Glutamatergic neuron (in vitro differentiated cells): ENCODE data around the gene CDH4. TPM values are rescaled to one million over a fixed set of nuclear protein-coding genes. Genes with fewer than 3 reads are reported as not detected.

Source experiments
- DNase-seq: peaks from one replicate; pipeline ENCODE4 v3.0.0; 2022
- H3K27ac Mint-ChIP-seq: one replicate; pipeline ENCODE4 v1.8.0; 2020; ENCODE audit warnings: mild to moderate bottlenecking, mixed read lengths, inconsistent platforms; ENCODE audit not compliant: unreplicated experiment
- H3K27me3 Mint-ChIP-seq: one replicate; pipeline ENCODE4 v1.8.0; 2020; ENCODE audit warnings: mild to moderate bottlenecking, moderate library complexity, mixed read lengths, inconsistent platforms; ENCODE audit not compliant: unreplicated experiment
- H3K36me3 Mint-ChIP-seq: one replicate; pipeline ENCODE4 v1.8.0; 2020; ENCODE audit warnings: mild to moderate bottlenecking, mixed read lengths, inconsistent platforms; ENCODE audit not compliant: unreplicated experiment
- H3K4me1 Mint-ChIP-seq: one replicate; pipeline ENCODE4 v1.8.0; 2020; ENCODE audit warnings: mild to moderate bottlenecking, low read depth, mixed read lengths, inconsistent platforms; ENCODE audit not compliant: unreplicated experiment
- H3K4me3 Mint-ChIP-seq: one replicate; pipeline ENCODE4 v1.8.0; 2020; ENCODE audit warnings: mild to moderate bottlenecking, mixed read lengths, inconsistent platforms; ENCODE audit not compliant: unreplicated experiment
- H3K9me3 Mint-ChIP-seq: one replicate; pipeline ENCODE4 v1.8.0; 2020; ENCODE audit warnings: mild to moderate bottlenecking, moderate library complexity, mixed read lengths, inconsistent platforms; ENCODE audit not compliant: unreplicated experiment
- CTCF ChIP-seq: fragments of 200-600 bp; sonication (generic); IDR thresholded peaks from one replicate; pipeline ENCODE4 v1.5.0; 2021; ENCODE audit not compliant: partially characterized antibody, unreplicated experiment
- total RNA-seq: library from RNA; stranded (reverse); fragmentation: NEBNext Ultra II Directional; extraction: Animal tissue kit (Norgen Biotek cat#: 25700); gene quantifications from one replicate; pipeline ENCODE4 v1.2.1, GENCODE V29; 2021; ENCODE audit not compliant: unreplicated experiment

Gene CDH4
- total RNA-seq, 1 donor from 2014 or later = 1.2 TPM

- Mint-ChIP-seq H3K4me3 (no peak overlapping the region), H3K36me3 (peaks cover 23% of the 10 kb centered on the region)
Measured at GRCh38 chr20:61743606-61744005, 491.5 kb downstream of the CDH4 start.

DNA sequence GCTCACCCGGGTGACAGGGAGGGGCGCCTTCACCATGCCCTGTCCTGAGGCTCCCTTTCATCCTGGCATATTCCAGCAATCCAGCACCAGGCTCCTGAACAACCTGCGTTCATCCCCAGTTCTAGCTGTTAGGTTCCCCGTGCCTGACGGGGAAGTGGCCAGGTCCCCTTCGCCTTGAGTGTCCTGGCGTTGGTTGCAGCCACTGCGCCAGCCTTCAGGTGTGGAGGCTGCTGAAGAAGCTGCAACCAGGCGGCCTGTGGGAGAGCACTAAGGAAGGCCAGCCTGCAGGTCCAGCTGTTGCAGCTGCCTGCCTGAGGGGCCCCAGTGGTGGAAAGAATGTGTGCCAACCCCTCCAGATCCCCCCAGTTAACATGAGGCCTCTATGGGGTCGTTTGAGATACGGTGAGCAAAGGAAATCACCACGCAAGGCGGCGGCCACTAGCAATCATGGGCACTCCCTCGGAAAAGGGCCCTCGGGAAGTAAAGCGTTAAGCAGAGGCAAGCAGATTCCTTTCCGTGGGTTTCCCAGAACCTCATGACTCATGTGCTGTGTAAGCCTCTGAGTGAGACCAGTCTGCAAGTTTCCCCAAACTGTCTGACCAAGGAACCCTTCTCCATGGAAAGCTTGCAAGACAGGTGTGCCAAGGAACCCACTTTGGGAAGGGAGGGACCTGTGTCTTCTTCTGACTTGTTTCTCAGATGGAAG is 492.8 kb downstream of the CDH4 start:
- no peak overlapping the region for H3K4me3 Mint-ChIP-seq
- no peak for DNase-seq
- peaks cover 4% of the 10 kb centered on the region for H3K4me1 Mint-ChIP-seq
- peaks cover 23% of the 10 kb centered on the region for H3K36me3 Mint-ChIP-seq
- peaks cover 10% of the 10 kb centered on the region for H3K9me3 Mint-ChIP-seq
- H3K27me3 Mint-ChIP-seq = peaks cover 9% of the 10 kb centered on the region
- no peak overlapping the region for H3K27ac Mint-ChIP-seq
- TF ChIP-seq CTCF = no peak

More at GRCh38 chr20:61743606-61744005, 491.5 kb downstream of the CDH4 start:
- Mint-ChIP-seq H3K9me3 (peaks cover 10% of the 10 kb centered on the region), H3K27ac (no peak overlapping the region), H3K4me1 (peaks cover 4% of the 10 kb centered on the region), H3K27me3 (peaks cover 9% of the 10 kb centered on the region)
- TF ChIP-seq CTCF = no peak
- DNase-seq = no peak

DNA sequence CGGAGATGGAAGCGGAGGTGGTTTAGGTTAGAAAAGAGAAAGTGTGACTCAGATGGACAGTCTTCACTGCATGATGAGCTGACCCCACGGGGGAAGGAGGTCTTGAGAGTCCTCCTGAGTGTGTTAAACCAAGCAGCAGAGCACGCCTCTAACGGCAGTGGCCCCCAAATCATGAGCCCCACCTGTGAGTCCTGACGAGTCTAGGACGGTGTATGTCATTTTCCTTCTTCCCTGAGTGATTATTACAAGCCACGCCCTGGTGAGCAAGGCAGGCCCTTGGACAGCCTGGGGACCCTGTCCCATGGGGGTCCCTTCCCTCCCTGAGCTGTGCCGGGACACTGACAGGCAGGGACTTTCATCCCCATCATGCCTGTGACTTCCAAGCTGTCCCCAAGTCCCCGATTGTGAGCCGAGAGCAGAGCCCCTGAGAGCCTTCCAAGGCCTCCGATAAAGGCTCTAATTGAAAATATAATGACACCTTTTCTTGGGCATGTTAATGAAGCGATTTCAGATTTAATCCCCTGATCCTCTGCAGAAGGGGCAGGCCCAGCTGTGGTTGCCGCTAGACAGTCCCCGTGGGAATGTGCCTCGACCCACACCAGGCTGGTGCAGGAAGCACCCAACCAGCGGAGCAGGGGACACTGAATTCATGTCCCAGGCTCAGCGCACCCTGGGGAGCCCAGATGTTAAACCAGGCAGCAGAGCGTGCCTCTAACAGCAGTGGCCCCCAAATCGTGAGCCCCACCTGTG is 493.5 kb downstream of the CDH4 start:
- H3K4me1 Mint-ChIP-seq = peaks cover 4% of the 10 kb centered on the region
- no peak for TF ChIP-seq CTCF
- DNase-seq = no peak
- H3K9me3 Mint-ChIP-seq = peaks cover 11% of the 10 kb centered on the region
- H3K4me3 Mint-ChIP-seq = no peak overlapping the region
- H3K36me3 Mint-ChIP-seq = peaks cover 28% of the 10 kb centered on the region
- H3K27me3 Mint-ChIP-seq = peaks cover 9% of the 10 kb centered on the region
- H3K27ac Mint-ChIP-seq = no peak overlapping the region

GRCh38 chr20:61746147-61746646 is 494.1 kb downstream of the CDH4 start:
- Mint-ChIP-seq H3K4me3 (no peak overlapping the region), H3K27me3 (peaks cover 9% of the 10 kb centered on the region), H3K27ac (no peak overlapping the region), H3K36me3 (peaks cover 34% of the 10 kb centered on the region), H3K9me3 (peaks cover 14% of the 10 kb centered on the region), H3K4me1 (peaks cover 4% of the 10 kb centered on the region)
- no peak for DNase-seq
- TF ChIP-seq CTCF = no peak

GRCh38 chr20:61746781-61747180 is 494.7 kb downstream of the CDH4 start:
- Mint-ChIP-seq H3K4me1 (peaks cover 4% of the 10 kb centered on the region), H3K27me3 (peaks cover 9% of the 10 kb centered on the region), H3K9me3 (peaks cover 14% of the 10 kb centered on the region), H3K36me3 (peaks cover 36% of the 10 kb centered on the region), H3K4me3 (no peak overlapping the region), H3K27ac (no peak overlapping the region)
- no peak for DNase-seq
- TF ChIP-seq CTCF = no peak
